HG03571 (cell line): Measurements from ENCODE around the gene FBXL17.

ENCODE experiments used
- ATAC-seq: cut with Tn5 transposase; IDR thresholded peaks from one replicate; pipeline ENCODE4 v1.9.1; 2021; ENCODE audit not compliant: unreplicated experiment

Gene FBXL17

GRCh38 chr5:107959573-107960279 lies 422.2 kb downstream of the FBXL17 start:
- ATAC-seq, result no peak

- no peak for ATAC-seq
Measured at GRCh38 chr5:107958861-107959260, 423.0 kb downstream of the FBXL17 start.

GRCh38 chr5:107958432-107958831 lies 423.5 kb downstream of the FBXL17 start:
- ATAC-seq, result no peak

- no peak for ATAC-seq
Measured at GRCh38 chr5:107957051-107957450, 424.8 kb downstream of the FBXL17 start.

- no peak for ATAC-seq
Measured at GRCh38 chr5:107955321-107955720, 426.6 kb downstream of the FBXL17 start.

- no peak for ATAC-seq
Measured at GRCh38 chr5:107954254-107954653, 427.6 kb downstream of the FBXL17 start.

- no peak for ATAC-seq
Measured at GRCh38 chr5:107952450-107952849, 429.4 kb downstream of the FBXL17 start.

GRCh38 chr5:107951309-107951708 lies 430.6 kb downstream of the FBXL17 start:
- ATAC-seq, result no peak

GRCh38 chr5:107950776-107951175 lies 431.1 kb downstream of the FBXL17 start:
- ATAC-seq, result no peak

- ATAC-seq, result no peak
Measured at GRCh38 chr5:107949688-107950341, 432.1 kb downstream of the FBXL17 start.

GRCh38 chr5:107948377-107948776 lies 433.5 kb downstream of the FBXL17 start:
- ATAC-seq, result no peak

GRCh38 chr5:107945061-107945460 lies 436.8 kb downstream of the FBXL17 start:
- ATAC-seq, result no peak

- no peak for ATAC-seq
Measured at GRCh38 chr5:107943923-107944322, 438.0 kb downstream of the FBXL17 start.

GRCh38 chr5:107941036-107941435 lies 440.9 kb downstream of the FBXL17 start:
- no peak for ATAC-seq

GRCh38 chr5:107937651-107938355 lies 444.1 kb downstream of the FBXL17 start:
- no peak for ATAC-seq

- no peak for ATAC-seq
Measured at GRCh38 chr5:107937204-107937603, 444.7 kb downstream of the FBXL17 start.

GRCh38 chr5:107936515-107936914 lies 445.4 kb downstream of the FBXL17 start:
- no peak for ATAC-seq

- ATAC-seq, result no peak
Measured at GRCh38 chr5:107935645-107936044, 446.3 kb downstream of the FBXL17 start.

- ATAC-seq, result no peak
Measured at GRCh38 chr5:107933326-107933725, 448.6 kb downstream of the FBXL17 start.

- ATAC-seq, result no peak
Measured at GRCh38 chr5:107930891-107931290, 451.0 kb downstream of the FBXL17 start.

- ATAC-seq, result no peak
Measured at GRCh38 chr5:107930092-107930491, 451.8 kb downstream of the FBXL17 start.

- no peak for ATAC-seq
Measured at GRCh38 chr5:107929080-107929479, 452.8 kb downstream of the FBXL17 start.
